Mesenchymal stem cell (in vitro differentiated cells and primary cell): Measurements from ENCODE around the gene USP43.

ENCODE experiments used
- DNase-seq: peaks from one replicate; pipeline ENCODE4 v3.0.0-alpha.2; 2013
- H2AFZ ChIP-seq: one replicate; pipeline ENCODE4 v1.6.1; 2013; ENCODE audit warnings: low read depth, mild to moderate bottlenecking, control low read depth, inconsistent platforms, low read length, moderate library complexity
- H2AK5ac ChIP-seq: 2 replicates; pipeline ENCODE4 v1.6.1; 2013; ENCODE audit warnings: low read length, moderate library complexity, mild to moderate bottlenecking, inconsistent platforms; ENCODE audit not compliant: severe bottlenecking
- H2BK120ac ChIP-seq: one replicate; pipeline ENCODE4 v1.6.1; 2013; ENCODE audit warnings: low read depth, mild to moderate bottlenecking, inconsistent platforms, low read length, moderate library complexity
- H2BK12ac ChIP-seq, 2 experiments: one replicate each; pipeline ENCODE4 v1.6.1; 2013; ENCODE audit warnings: inconsistent platforms in 2 of 2, low read length in 2 of 2, mild to moderate bottlenecking in 2 of 2, moderate library complexity in 2 of 2, control low read depth in 1 of 2
- H2BK15ac ChIP-seq: one replicate; pipeline ENCODE4 v1.6.1; 2013; ENCODE audit warnings: mild to moderate bottlenecking, low read depth, inconsistent platforms; ENCODE audit not compliant: poor library complexity, severe bottlenecking
- H2BK5ac ChIP-seq: 2 replicates; pipeline ENCODE4 v1.6.1; 2013; ENCODE audit warnings: low read depth, mild to moderate bottlenecking, low read length, control low read depth, inconsistent platforms; ENCODE audit not compliant: poor library complexity, severe bottlenecking
- H3K14ac ChIP-seq, 2 experiments: one replicate each; pipeline ENCODE4 v1.6.1; 2013; ENCODE audit warnings: inconsistent platforms in 2 of 2, low read length in 2 of 2, control low read depth in 1 of 2, mild to moderate bottlenecking in 1 of 2, moderate library complexity in 1 of 2
- H3K18ac ChIP-seq, 2 experiments: one replicate each; pipeline ENCODE4 v1.6.1; 2013; ENCODE audit warnings: inconsistent platforms in 2 of 2, low read length in 2 of 2, control low read depth in 1 of 2, low read depth in 1 of 2, mild to moderate bottlenecking in 1 of 2
- H3K23ac ChIP-seq, 2 experiments: one replicate each; pipeline ENCODE4 v1.6.1; 2013; ENCODE audit warnings: inconsistent platforms in 2 of 2, low read length in 2 of 2, mild to moderate bottlenecking in 2 of 2, moderate library complexity in 2 of 2, control low read depth in 1 of 2
- H3K27ac ChIP-seq: 2 replicates; pipeline ENCODE4 v1.5.1; 2013; ENCODE audit warnings: mild to moderate bottlenecking, moderate library complexity, low read length, control low read depth, inconsistent platforms; ENCODE audit not compliant: poor library complexity, severe bottlenecking
- H3K27me3 ChIP-seq, 2 experiments: 2 replicates each; pipeline versions ENCODE4 v1.6.1 to v1.7.0; 2013; ENCODE audit warnings: low read length in 2 of 2, mild to moderate bottlenecking in 2 of 2, moderate library complexity in 2 of 2, control low read depth in 1 of 2, inconsistent platforms in 1 of 2; ENCODE audit not compliant: control insufficient read depth in 1 of 2, insufficient read depth in 1 of 2
- H3K36me3 ChIP-seq, 2 experiments: 2 replicates each; pipeline versions ENCODE4 v1.6.1 to v1.7.0; 2013; ENCODE audit warnings: low read length in 2 of 2, control low read depth in 1 of 2, inconsistent platforms in 1 of 2, low read depth in 1 of 2, mild to moderate bottlenecking in 1 of 2; ENCODE audit not compliant: insufficient read depth in 2 of 2, control insufficient read depth in 1 of 2
- H3K4ac ChIP-seq, 2 experiments: one replicate each; pipeline ENCODE4 v1.6.1; 2013; ENCODE audit warnings: inconsistent platforms in 2 of 2, low read length in 2 of 2, mild to moderate bottlenecking in 2 of 2, moderate library complexity in 2 of 2, control low read depth in 1 of 2, low read depth in 1 of 2
- H3K4me1 ChIP-seq: 2 replicates; pipeline ENCODE4 v1.6.1; 2013; ENCODE audit warnings: low read depth, low read length, control low read depth; ENCODE audit not compliant: control insufficient read depth, insufficient read depth
- H3K4me2 ChIP-seq: 2 replicates; pipeline ENCODE4 v1.6.1; 2013; ENCODE audit warnings: low read length, mild to moderate bottlenecking, inconsistent platforms; ENCODE audit not compliant: poor library complexity, severe bottlenecking
- H3K4me3 ChIP-seq, 2 experiments: 2 replicates each; pipeline versions ENCODE4 v1.5.1 to v1.7.0; 2013; ENCODE audit warnings: low read length in 2 of 2, mild to moderate bottlenecking in 2 of 2, control low read depth in 1 of 2, low read depth in 1 of 2; ENCODE audit not compliant: insufficient read depth in 1 of 2
- H3K79me1 ChIP-seq: replicated peaks from 2 replicates; pipeline ENCODE4 v1.6.1; 2013; ENCODE audit warnings: mild to moderate bottlenecking, control low read depth, low read length, inconsistent platforms; ENCODE audit not compliant: poor library complexity, severe bottlenecking
- H3K9ac ChIP-seq: 2 replicates; pipeline ENCODE4 v1.7.0; 2013; ENCODE audit warnings: mild to moderate bottlenecking, low read length, moderate library complexity
- H3K9me3 ChIP-seq: 2 replicates; pipeline ENCODE4 v1.7.0; 2013; ENCODE audit warnings: mild to moderate bottlenecking, low read length; ENCODE audit not compliant: control insufficient read depth
- H4K8ac ChIP-seq: one replicate; pipeline ENCODE4 v1.6.1; 2013; ENCODE audit warnings: inconsistent platforms, mild to moderate bottlenecking, low read length, moderate library complexity
- H4K91ac ChIP-seq: one replicate; pipeline ENCODE4 v1.6.1; 2013; ENCODE audit warnings: mild to moderate bottlenecking, low read length, inconsistent platforms
- WGBS: methylation state at CpG from one replicate; pipeline ENCODE4 v1.1.7; 2013; ENCODE audit warnings: mixed read lengths; 5-methylcytosine and 5-hydroxymethylcytosine counted together

The USP43 gene

DNA sequence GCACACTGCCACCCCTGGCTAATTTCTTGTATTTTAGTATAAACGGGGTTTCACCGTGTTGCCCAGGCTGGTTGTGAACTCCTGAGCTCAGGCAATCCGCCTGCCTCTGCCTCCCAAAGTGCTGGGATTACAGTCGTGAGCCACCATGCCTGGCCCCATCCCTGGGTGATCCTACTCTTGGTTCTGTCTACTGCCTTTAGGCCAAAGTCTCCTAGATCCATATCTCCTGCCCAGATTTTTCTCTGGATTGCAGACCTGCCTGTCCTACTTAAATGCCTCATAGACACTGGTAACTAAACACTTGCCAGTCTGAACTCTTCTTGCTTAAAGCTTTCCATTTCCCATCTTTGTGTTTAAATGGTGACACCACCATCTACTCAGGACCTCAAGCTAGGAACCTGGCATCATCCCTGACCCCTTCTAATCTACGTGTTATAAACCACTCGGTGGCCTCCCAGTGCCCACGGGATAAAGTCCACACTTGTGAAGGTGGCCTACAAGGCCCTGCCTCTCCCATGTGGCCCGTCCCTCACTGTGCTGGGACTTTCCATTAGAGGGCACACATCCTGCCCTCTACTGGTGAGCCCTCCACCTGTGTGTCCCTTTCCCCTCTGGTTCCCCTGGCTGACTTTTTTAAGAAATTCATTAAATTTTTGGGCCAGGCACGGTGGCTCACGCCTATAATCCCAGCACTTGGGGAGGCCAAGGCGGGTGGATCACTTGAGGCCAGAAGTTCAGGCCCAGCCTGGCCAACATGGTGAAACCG lies 51.1 kb downstream of the USP43 start:
- no peaks in the 10 kb centered on the region for H3K79me1 ChIP-seq
- H3K4me3 ChIP-seq = no peak overlapping the region
- no peak overlapping the region for H3K9ac ChIP-seq
- WGBS = 95% methylated on average over 12 of the region's 12 CpGs
- no peak overlapping the region for H3K4ac ChIP-seq
- H3K9me3 ChIP-seq = no peaks in the 10 kb centered on the region
- peaks cover 0 to 29% of the 10 kb centered on the region in 2 experiments for H3K36me3 ChIP-seq
- H3K18ac ChIP-seq = no peak overlapping the region
- no peak overlapping the region for H3K14ac ChIP-seq
- no peak overlapping the region for H2BK15ac ChIP-seq
- H3K23ac ChIP-seq = no peak overlapping the region
- H2BK12ac ChIP-seq = no peak overlapping the region
- H2AFZ ChIP-seq = no peak overlapping the region
- H4K91ac ChIP-seq = no peak overlapping the region
- peaks cover 7% of the 10 kb centered on the region for H3K4me1 ChIP-seq
- H3K27me3 ChIP-seq = no peaks in the 10 kb centered on the region
- no peak overlapping the region for H2AK5ac ChIP-seq
- no peak overlapping the region for H3K4me2 ChIP-seq
- H2BK120ac ChIP-seq = no peak overlapping the region
- no peak overlapping the region for H3K27ac ChIP-seq
- DNase-seq = no peak
- no peak overlapping the region for H4K8ac ChIP-seq
- no peak overlapping the region for H2BK5ac ChIP-seq

DNA sequence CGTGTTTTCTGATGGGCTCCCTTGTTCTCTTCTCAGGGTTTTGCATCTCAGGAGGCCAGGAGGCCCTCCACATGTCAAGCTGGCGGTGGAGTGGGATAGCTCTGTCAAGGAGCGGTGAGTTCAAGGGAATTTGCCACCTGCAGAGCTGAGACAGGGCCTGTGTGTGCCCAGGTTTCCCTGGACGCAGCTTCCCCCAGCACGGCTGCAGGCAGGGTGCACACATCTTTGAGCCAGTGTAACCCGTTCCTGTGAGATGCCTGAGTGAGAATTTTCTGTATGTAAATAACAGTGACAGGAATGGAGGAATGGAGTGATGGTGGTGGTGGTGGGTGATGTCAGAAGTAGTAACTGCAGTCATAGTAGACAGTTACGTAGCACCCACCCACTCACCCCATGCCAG lies 54.8 kb downstream of the USP43 start:
- Histone ChIP-seq H4K91ac (no peak overlapping the region), H2BK15ac (no peak overlapping the region), H3K18ac (no peak overlapping the region), H3K9ac (no peak overlapping the region), H3K9me3 (no peaks in the 10 kb centered on the region), H3K27me3 (no peaks in the 10 kb centered on the region), H4K8ac (no peak overlapping the region), H3K23ac (no peak overlapping the region), H2BK5ac (no peak overlapping the region), H3K4ac (no peak overlapping the region), H3K79me1 (no peaks in the 10 kb centered on the region), H3K36me3 (peaks cover 0 to 38% of the 10 kb centered on the region in 2 experiments), H3K27ac (no peak overlapping the region), H3K14ac (no peak overlapping the region), H2AK5ac (no peak overlapping the region), H2BK120ac (no peak overlapping the region), H3K4me2 (no peak overlapping the region), H2AFZ (no peak overlapping the region), H2BK12ac (no peak overlapping the region), H3K4me3 (no peak overlapping the region), H3K4me1 (peaks cover 11% of the 10 kb centered on the region)
- WGBS = 91% methylated on average over 6 of the region's 7 CpGs
- DNase-seq = no peak

DNA sequence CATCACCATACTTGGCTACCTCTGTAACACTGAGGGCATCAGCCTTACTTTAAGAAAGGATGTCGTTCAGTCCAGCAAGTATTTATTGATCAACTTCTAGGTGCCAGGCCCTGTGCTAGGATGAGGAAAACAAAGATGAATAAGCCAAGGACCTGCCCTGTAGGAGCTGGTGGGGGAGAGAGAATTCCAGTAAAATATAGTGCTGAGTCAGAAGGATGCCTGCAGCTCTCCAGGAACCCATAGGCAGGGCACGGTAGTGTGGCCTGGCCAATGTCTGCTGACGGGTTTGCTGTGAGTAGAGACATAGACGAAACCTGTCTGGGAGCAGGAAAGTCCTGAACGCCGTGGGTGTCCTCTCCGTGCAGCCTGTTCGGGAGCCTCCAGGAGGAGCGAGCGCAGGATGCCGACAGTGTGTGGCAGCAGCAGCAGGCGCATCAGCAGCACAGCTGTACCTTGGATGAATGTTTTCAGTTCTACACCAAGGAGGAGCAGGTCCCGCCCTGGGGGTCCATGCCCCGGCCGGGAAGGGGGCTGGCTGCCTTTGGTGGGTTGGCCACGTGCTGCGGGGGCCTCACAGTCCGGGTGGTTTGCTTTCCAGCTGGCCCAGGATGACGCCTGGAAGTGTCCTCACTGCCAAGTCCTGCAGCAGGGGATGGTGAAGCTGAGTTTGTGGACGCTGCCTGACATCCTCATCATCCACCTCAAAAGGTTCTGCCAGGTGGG lies 55.6 kb downstream of the USP43 start:
- H2AFZ ChIP-seq = no peak overlapping the region
- H3K4me3 ChIP-seq = no peak overlapping the region
- H2BK15ac ChIP-seq = no peak overlapping the region
- H3K27ac ChIP-seq = no peak overlapping the region
- H3K9me3 ChIP-seq = no peaks in the 10 kb centered on the region
- peaks cover 11% of the 10 kb centered on the region for H3K4me1 ChIP-seq
- no peak overlapping the region for H2BK5ac ChIP-seq
- WGBS = 82% methylated on average over 20 of the region's 20 CpGs
- no peak overlapping the region for H2BK12ac ChIP-seq
- H3K14ac ChIP-seq = peak overlapping the region in 1 of 2 experiments; percentile 18
- no peak overlapping the region for H2BK120ac ChIP-seq
- H3K27me3 ChIP-seq = no peaks in the 10 kb centered on the region
- H3K36me3 ChIP-seq = peaks cover 0 to 38% of the 10 kb centered on the region in 2 experiments
- H2AK5ac ChIP-seq = no peak overlapping the region
- no peak overlapping the region for H3K18ac ChIP-seq
- H3K79me1 ChIP-seq = no peaks in the 10 kb centered on the region
- H4K91ac ChIP-seq = no peak overlapping the region
- no peak overlapping the region for H3K23ac ChIP-seq
- no peak overlapping the region for H3K4ac ChIP-seq
- H3K9ac ChIP-seq = no peak overlapping the region
- no peak overlapping the region for H3K4me2 ChIP-seq
- H4K8ac ChIP-seq = no peak overlapping the region
- DNase-seq = no peak

DNA sequence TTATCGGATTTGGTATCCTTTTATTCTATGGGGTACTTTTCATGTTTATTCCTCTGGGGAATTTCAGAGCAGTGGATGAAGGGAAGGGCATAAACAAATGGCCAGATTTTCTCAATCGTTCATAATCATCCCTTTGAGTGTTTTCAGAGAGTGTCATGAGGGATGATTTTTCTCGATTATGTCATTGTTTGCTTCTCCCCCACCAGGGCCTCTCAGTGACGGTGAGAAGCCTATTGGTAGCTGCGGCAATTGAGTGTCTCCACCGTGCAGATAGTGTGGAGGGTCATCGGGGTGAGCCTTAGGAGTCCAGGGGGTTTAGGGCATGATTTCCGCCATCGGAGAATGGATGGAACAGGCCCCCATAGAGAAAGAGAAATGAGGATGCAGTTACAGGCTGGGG lies 57.2 kb downstream of the USP43 start:
- DNase-seq = no peak
- Histone ChIP-seq H2BK5ac (no peak overlapping the region), H2AFZ (no peak overlapping the region), H3K4ac (no peak overlapping the region), H2BK120ac (no peak overlapping the region), H2AK5ac (no peak overlapping the region), H2BK15ac (no peak overlapping the region), H3K36me3 (peaks cover 0 to 30% of the 10 kb centered on the region in 2 experiments), H2BK12ac (no peak overlapping the region), H4K8ac (no peak overlapping the region), H3K14ac (no peak overlapping the region), H3K4me1 (peaks cover 11% of the 10 kb centered on the region), H3K9me3 (no peaks in the 10 kb centered on the region), H4K91ac (no peak overlapping the region), H3K79me1 (no peaks in the 10 kb centered on the region), H3K4me3 (no peak overlapping the region), H3K18ac (no peak overlapping the region), H3K4me2 (no peak overlapping the region), H3K9ac (no peak overlapping the region), H3K27me3 (no peaks in the 10 kb centered on the region), H3K27ac (no peak overlapping the region), H3K23ac (no peak overlapping the region)
- 90% methylated on average over 9 of the region's 9 CpGs for WGBS
